ENCODE measurements around the gene RAB36. TPM values are rescaled to one million over a fixed set of nuclear protein-coding genes. Genes with fewer than 3 reads are reported as not detected.

The RAB36 gene
- total RNA-seq, 1 experiment from 2014 or later, result 1.1 TPM

DNA sequence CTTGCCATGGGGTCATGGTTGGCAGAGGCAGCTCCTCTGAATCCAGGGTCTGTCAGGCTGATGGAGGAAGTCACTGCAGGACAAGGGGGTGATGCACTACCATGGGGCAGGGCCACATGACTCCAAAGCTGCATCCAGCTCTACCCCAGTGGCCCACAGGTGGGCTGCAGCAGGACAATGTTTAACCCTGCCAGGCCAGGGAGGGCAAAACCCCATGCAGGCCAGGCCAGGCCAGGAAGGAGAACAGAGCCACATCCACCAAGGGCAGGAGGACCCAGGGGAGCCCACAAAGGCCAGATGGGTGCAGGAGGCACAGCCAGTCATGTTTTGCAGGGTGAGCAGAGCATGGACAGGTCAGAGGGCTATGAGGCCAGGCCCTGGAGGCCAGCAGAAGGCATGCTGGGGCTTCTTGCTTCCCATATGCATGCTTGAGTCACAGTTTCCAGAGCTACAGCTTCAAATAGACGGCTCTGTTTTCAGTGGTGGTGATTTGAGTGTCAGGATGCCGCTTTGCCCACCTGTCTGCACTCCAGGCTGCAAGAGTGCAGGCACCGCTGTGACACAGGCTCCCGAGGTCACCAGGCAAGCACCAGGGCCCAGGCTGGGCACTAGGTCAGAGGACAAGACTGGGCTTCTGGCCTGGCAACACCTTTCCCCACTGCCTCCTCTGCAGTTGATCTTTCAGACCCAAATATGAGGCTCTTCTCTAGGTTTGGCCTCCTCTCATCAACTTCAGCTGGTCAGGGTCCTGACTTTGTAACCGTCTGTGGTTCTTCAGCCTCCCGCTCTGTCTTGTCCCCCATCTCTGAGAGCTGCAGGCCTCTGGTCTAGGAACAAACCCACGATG is 26.4 kb upstream of the RAB36 start:
- TF ChIP-seq EZH2phosphoT487 (IDR thresholded peaks at IDR 0.05; ENCODE audit: borderline replicate concordance, low read length) (no peak), EZH2 (IDR thresholded peaks at IDR 0.05; ENCODE audit: low read length, unreplicated experiment) (no peak)
- TF ChIP-seq, protein P1, sequence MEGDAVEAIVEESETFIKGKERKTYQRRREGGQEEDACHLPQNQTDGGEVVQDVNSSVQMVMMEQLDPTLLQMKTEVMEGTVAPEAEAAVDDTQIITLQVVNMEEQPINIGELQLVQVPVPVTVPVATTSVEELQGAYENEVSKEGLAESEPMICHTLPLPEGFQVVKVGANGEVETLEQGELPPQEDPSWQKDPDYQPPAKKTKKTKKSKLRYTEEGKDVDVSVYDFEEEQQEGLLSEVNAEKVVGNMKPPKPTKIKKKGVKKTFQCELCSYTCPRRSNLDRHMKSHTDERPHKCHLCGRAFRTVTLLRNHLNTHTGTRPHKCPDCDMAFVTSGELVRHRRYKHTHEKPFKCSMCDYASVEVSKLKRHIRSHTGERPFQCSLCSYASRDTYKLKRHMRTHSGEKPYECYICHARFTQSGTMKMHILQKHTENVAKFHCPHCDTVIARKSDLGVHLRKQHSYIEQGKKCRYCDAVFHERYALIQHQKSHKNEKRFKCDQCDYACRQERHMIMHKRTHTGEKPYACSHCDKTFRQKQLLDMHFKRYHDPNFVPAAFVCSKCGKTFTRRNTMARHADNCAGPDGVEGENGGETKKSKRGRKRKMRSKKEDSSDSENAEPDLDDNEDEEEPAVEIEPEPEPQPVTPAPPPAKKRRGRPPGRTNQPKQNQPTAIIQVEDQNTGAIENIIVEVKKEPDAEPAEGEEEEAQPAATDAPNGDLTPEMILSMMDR (conservative IDR thresholded peaks at IDR 0.05; ENCODE audit: low read depth, low read length), result no peak
- Histone ChIP-seq H3K9me2 (replicated peaks; ENCODE audit: low read length) (no peaks in the 10 kb centered on the region), H3K4me3 (ENCODE audit: low read length) (no peak overlapping the region), H3K79me2 (ENCODE audit: low read length) (no peaks in the 10 kb centered on the region), H3K9ac (ENCODE audit: low read length) (no peak overlapping the region), H4K20me1 (ENCODE audit: low read length) (no peaks in the 10 kb centered on the region), H3K4me1 (ENCODE audit: insufficient read depth, low read length) (no peaks in the 10 kb centered on the region), H3K4me2 (ENCODE audit: low read length) (no peak overlapping the region), H3F3A (ENCODE audit: low read length, unreplicated experiment) (no peaks in the 10 kb centered on the region), H2AFZ (ENCODE audit: low read length) (no peak overlapping the region), H3K27ac (ENCODE audit: low read length) (no peak overlapping the region), H3K36me3 (ENCODE audit: low read depth, low read length) (no peaks in the 10 kb centered on the region), H3K9me3 (ENCODE audit: low read length) (no peaks in the 10 kb centered on the region), H3K27me3 (ENCODE audit: low read length) (no peaks in the 10 kb centered on the region)
- no peak for ATAC-seq
- intact Hi-C loops (cut with micrococcal nuclease), result no loop called here
- no peak for DNase-seq
- ChIA-PET CTCF (no interaction called here), POLR2A (ENCODE audit: unreplicated experiment) (no interaction called here)
- BruUV-seq (replicated peaks), result no TSS peak

GRCh38 chr22:23119494-23120414 is 25.5 kb upstream of the RAB36 start:
- Histone ChIP-seq H4K20me1 (ENCODE audit: low read length) (no peaks in the 10 kb centered on the region), H3K79me2 (ENCODE audit: low read length) (no peaks in the 10 kb centered on the region), H2AFZ (ENCODE audit: low read length) (no peak overlapping the region), H3K9ac (ENCODE audit: low read length) (no peak overlapping the region), H3K9me2 (replicated peaks; ENCODE audit: low read length) (no peaks in the 10 kb centered on the region), H3K27ac (ENCODE audit: low read length) (no peak overlapping the region), H3K4me2 (ENCODE audit: low read length) (no peak overlapping the region), H3F3A (ENCODE audit: low read length, unreplicated experiment) (no peaks in the 10 kb centered on the region), H3K27me3 (ENCODE audit: low read length) (no peaks in the 10 kb centered on the region), H3K36me3 (ENCODE audit: low read depth, low read length) (no peaks in the 10 kb centered on the region), H3K9me3 (ENCODE audit: low read length) (no peaks in the 10 kb centered on the region), H3K4me1 (ENCODE audit: insufficient read depth, low read length) (no peaks in the 10 kb centered on the region), H3K4me3 (ENCODE audit: low read length) (no peak overlapping the region)
- intact Hi-C loops (cut with micrococcal nuclease), result no loop called here
- DNase-seq (no peak), ATAC-seq (no peak)
- no TSS peak for BruUV-seq (replicated peaks)
- ChIA-PET POLR2A (ENCODE audit: unreplicated experiment) (no interaction called here), CTCF (no interaction called here)
- TF ChIP-seq, protein P1 (conservative IDR thresholded peaks at IDR 0.05; ENCODE audit: low read depth, low read length), result no peak
- TF ChIP-seq EZH2 (IDR thresholded peaks at IDR 0.05; ENCODE audit: low read length, unreplicated experiment) (no peak), EZH2phosphoT487 (IDR thresholded peaks at IDR 0.05; ENCODE audit: borderline replicate concordance, low read length) (no peak)

All from PC-3 (cell line).